ENCODE measurements around the gene CDK18.

- TF ChIP-seq CTCF (IDR thresholded peaks at IDR 0.05; ENCODE audit: low read depth, low read length) (no peak), EZH2phosphoT487 (IDR thresholded peaks at IDR 0.05; ENCODE audit: low read depth) (no peak)
Observed at GRCh38 chr1:205531191-205532025, 26.9 kb downstream of the CDK18 start.

Measured in OCI-LY3 (cell line).